Subcutaneous abdominal adipose tissue (tissue), 5 donors: ENCODE results near the gene C1orf94.

Experiments
- H3K27ac ChIP-seq: one replicate; pipeline ENCODE4 v1.7.0; 2013; ENCODE audit warnings: low read depth, mild to moderate bottlenecking, inconsistent platforms, low read length, moderate library complexity
- H3K27me3 ChIP-seq, 5 donors: one replicate each; pipeline ENCODE4 v1.7.0; 2013; ENCODE audit warnings: low read length in 5 of 5, inconsistent platforms in 1 of 5; ENCODE audit not compliant: control insufficient read depth in 5 of 5, insufficient read depth in 4 of 5
- H3K36me3 ChIP-seq, 5 donors: one replicate each; pipeline ENCODE4 v1.7.0; 2013; ENCODE audit warnings: low read length in 5 of 5; ENCODE audit not compliant: control insufficient read depth in 5 of 5, insufficient read depth in 5 of 5
- H3K4me1 ChIP-seq, 5 donors: one replicate each; pipeline ENCODE4 v1.7.0; 2013; ENCODE audit warnings: low read length in 5 of 5, mild to moderate bottlenecking in 3 of 5, moderate library complexity in 1 of 5; ENCODE audit not compliant: control insufficient read depth in 5 of 5, insufficient read depth in 5 of 5
- H3K4me3 ChIP-seq, 5 donors: one replicate each; pipeline ENCODE4 v1.7.0; 2013; ENCODE audit warnings: low read length in 5 of 5, low read depth in 1 of 5
- H3K9ac ChIP-seq, 5 donors: one replicate each; pipeline ENCODE4 v1.7.0; 2013; ENCODE audit warnings: low read length in 5 of 5, mild to moderate bottlenecking in 4 of 5, moderate library complexity in 3 of 5
- H3K9me3 ChIP-seq, 5 donors: one replicate each; pipeline ENCODE4 v1.7.0; 2013; ENCODE audit warnings: low read length in 5 of 5; ENCODE audit not compliant: control insufficient read depth in 5 of 5
- donor health status: healthy.
- donor health status: healthy.
- donor health status: healthy.
- donor health status: healthy.
- donor health status: healthy.

Gene C1orf94

GRCh38 chr1:34188418-34188817 is 11.7 kb downstream of the C1orf94 start:
- H3K4me1 ChIP-seq: no peaks in the 10 kb centered on the region
- H3K36me3 ChIP-seq: no peaks in the 10 kb centered on the region
- H3K9me3 ChIP-seq: peaks cover 0 to 20% (median 17%) of the 10 kb centered on the region in 5 donors
- H3K4me3 ChIP-seq: no peak overlapping the region
- H3K9ac ChIP-seq: no peak overlapping the region
- H3K27me3 ChIP-seq: peaks cover 0 to 18% (median 17%) of the 10 kb centered on the region in 5 donors
- no peak overlapping the region for H3K27ac ChIP-seq

DNA sequence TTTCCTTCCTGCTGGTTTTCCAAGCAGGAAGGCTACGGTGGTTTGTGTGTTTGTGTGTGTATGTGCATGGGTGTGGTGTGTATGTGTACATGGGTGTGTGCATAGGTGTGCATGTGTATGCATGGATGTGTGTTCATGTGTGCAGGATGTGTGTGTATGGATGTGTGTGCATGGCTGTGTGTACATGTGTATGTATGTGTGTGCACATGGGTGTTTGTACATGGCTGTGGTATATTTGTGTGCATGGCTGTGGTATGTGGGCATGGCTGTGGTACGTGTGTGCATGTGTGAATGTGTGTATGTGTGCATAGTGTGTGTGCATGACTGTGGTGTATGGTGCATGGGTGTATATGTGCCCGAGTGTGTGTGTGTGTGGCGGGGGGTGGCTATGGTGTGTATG is 12.3 kb downstream of the C1orf94 start:
- Histone ChIP-seq H3K36me3 (no peaks in the 10 kb centered on the region), H3K4me3 (no peak overlapping the region), H3K4me1 (no peaks in the 10 kb centered on the region), H3K27ac (no peak overlapping the region), H3K9ac (no peak overlapping the region), H3K9me3 (peaks cover 0 to 20% (median 17%) of the 10 kb centered on the region in 5 donors), H3K27me3 (peaks cover 0 to 18% (median 17%) of the 10 kb centered on the region in 5 donors)

DNA sequence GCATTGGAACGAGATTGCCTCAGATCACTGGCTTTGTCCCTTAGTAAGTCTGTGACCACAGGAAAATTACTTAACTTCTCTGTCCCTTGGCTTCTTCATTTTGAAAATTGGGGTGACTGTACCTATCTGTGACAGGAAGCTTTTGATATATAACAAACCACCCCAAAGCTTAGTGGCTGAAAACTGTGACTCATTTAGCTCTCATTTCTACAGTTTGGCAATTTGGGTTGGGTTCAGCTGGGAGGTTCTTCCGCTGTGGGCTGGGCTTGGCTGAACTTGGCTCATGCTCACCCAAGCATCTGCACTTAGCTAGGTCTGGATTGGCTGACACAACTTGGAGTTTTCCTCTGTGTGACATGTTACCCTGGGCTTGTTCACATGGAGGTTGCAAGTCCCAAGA is 14.0 kb downstream of the C1orf94 start:
- Histone ChIP-seq H3K4me1 (no peaks in the 10 kb centered on the region), H3K9me3 (peaks cover 0 to 20% (median 17%) of the 10 kb centered on the region in 5 donors), H3K4me3 (peak overlapping the region in 1 of 5 donors; percentile 18), H3K36me3 (no peaks in the 10 kb centered on the region), H3K27ac (no peak overlapping the region), H3K27me3 (peaks cover 0 to 18% (median 12%) of the 10 kb centered on the region in 5 donors), H3K9ac (no peak overlapping the region)

- Histone ChIP-seq H3K27me3 (peaks cover 2 to 22% (median 13%) of the 10 kb centered on the region in 5 donors), H3K4me3 (no peak overlapping the region), H3K27ac (no peak overlapping the region), H3K36me3 (no peaks in the 10 kb centered on the region), H3K9ac (no peak overlapping the region), H3K4me1 (no peaks in the 10 kb centered on the region), H3K9me3 (peaks cover 0 to 20% (median 17%) of the 10 kb centered on the region in 5 donors)
Measured at GRCh38 chr1:34192621-34193020, 15.9 kb downstream of the C1orf94 start.

- peaks cover 0 to 10% (median 3%) of the 10 kb centered on the region in 5 donors for H3K27me3 ChIP-seq
Measured at GRCh38 chr1:34199927-34200326, 23.2 kb downstream of the C1orf94 start.

DNA sequence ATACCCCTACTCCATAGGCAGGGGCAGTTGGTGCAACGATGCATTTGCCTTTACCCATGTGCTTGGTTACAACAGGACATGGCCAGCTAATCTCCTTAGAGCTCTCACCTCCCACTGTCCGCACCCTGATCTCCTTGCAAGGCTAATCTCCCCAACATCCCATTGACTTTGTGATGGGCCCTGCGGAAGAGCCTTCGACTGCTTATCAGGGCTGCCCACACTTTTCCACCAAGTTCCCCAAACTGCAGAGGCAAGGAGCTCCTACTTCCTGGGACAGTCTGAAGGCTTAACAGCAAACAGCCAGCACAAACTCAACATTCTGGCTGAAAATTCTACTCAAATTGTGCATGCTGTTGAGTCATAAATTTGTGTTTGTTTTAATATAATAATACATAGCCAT is 36.0 kb downstream of the C1orf94 start:
- Histone ChIP-seq H3K27ac (no peak overlapping the region), H3K27me3 (peaks cover 0 to 28% (median 7%) of the 10 kb centered on the region in 5 donors), H3K4me1 (no peaks in the 10 kb centered on the region), H3K4me3 (no peak overlapping the region), H3K9me3 (no peaks in the 10 kb centered on the region), H3K9ac (no peak overlapping the region), H3K36me3 (no peaks in the 10 kb centered on the region)

More at GRCh38 chr1:34199927-34200326, 23.2 kb downstream of the C1orf94 start:
- H3K36me3 ChIP-seq: no peaks in the 10 kb centered on the region
- no peak overlapping the region for H3K27ac ChIP-seq
- no peak overlapping the region for H3K9ac ChIP-seq
- H3K4me3 ChIP-seq: no peak overlapping the region
- H3K9me3 ChIP-seq: no peaks in the 10 kb centered on the region
- H3K4me1 ChIP-seq: no peaks in the 10 kb centered on the region

DNA sequence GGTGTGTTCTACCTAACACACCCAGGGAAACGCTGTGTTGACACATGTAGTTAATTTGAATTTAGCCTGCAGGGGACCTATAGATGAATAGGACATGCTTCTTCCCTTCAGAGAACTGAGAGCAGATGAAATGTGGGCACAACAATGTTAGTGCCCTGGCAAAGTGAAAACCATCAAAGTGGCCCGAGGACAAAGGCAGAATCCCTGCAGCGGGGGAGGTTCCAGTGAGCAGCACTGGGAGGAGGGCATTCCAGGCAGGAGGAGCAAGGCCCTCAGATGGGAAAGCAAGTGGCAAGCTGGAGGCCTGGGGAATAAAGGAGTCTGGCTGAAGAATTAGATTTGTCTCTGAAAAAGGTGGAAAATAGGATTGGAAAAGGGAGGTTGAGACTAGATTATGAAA is 37.2 kb downstream of the C1orf94 start:
- no peak overlapping the region for H3K9ac ChIP-seq
- H3K4me3 ChIP-seq: no peak overlapping the region
- no peaks in the 10 kb centered on the region for H3K4me1 ChIP-seq
- no peaks in the 10 kb centered on the region for H3K9me3 ChIP-seq
- no peaks in the 10 kb centered on the region for H3K36me3 ChIP-seq
- peaks cover 0 to 22% (median 7%) of the 10 kb centered on the region in 5 donors for H3K27me3 ChIP-seq
- H3K27ac ChIP-seq: no peak overlapping the region

DNA sequence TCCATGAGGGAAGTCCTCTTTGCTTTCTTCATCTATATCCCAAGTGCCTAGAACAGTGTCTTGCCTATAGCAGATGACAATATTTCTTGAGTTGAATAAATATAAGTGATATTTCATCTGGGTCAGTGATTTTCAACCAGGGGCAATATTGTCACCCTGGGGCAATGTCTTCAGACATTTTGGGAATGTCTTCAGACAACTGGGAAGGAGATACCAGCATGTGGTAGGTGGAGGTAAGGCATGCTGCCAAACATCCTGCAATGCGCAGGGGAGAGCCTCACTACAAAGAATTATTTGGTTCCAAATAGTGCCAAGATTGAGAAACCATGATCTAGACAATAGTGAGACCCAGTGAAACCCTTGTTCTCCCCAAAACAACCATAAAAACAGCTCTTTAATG is 54.7 kb downstream of the C1orf94 start:
- H3K9ac ChIP-seq: no peak overlapping the region
- H3K9me3 ChIP-seq: peaks cover 0 to 6% (median 4%) of the 10 kb centered on the region in 5 donors
- H3K4me3 ChIP-seq: no peak overlapping the region
- H3K27me3 ChIP-seq: peaks cover 0 to 4% (median 0%) of the 10 kb centered on the region in 5 donors
- H3K4me1 ChIP-seq: no peaks in the 10 kb centered on the region
- no peaks in the 10 kb centered on the region for H3K36me3 ChIP-seq
- H3K27ac ChIP-seq: no peak overlapping the region

GRCh38 chr1:34235594-34235993 is 58.9 kb downstream of the C1orf94 start:
- no peak overlapping the region for H3K4me3 ChIP-seq

GRCh38 chr1:34236089-34236488 is 59.4 kb downstream of the C1orf94 start:
- H3K9ac ChIP-seq: no peak overlapping the region
- H3K27me3 ChIP-seq: peaks cover 0 to 8% (median 3%) of the 10 kb centered on the region in 5 donors
- no peak overlapping the region for H3K4me3 ChIP-seq
- H3K36me3 ChIP-seq: no peaks in the 10 kb centered on the region
- H3K4me1 ChIP-seq: no peaks in the 10 kb centered on the region
- no peak overlapping the region for H3K27ac ChIP-seq
- no peaks in the 10 kb centered on the region for H3K9me3 ChIP-seq

More at GRCh38 chr1:34235594-34235993, 58.9 kb downstream of the C1orf94 start:
- no peaks in the 10 kb centered on the region for H3K36me3 ChIP-seq
- H3K27me3 ChIP-seq: peaks cover 0 to 8% (median 3%) of the 10 kb centered on the region in 5 donors
- no peak overlapping the region for H3K27ac ChIP-seq
- no peaks in the 10 kb centered on the region for H3K9me3 ChIP-seq
- H3K9ac ChIP-seq: no peak overlapping the region
- H3K4me1 ChIP-seq: no peaks in the 10 kb centered on the region
